ENCODE results near the gene GNPTAB.
"Not testable (repeated sequence)": the region's sequence is repeated elsewhere in the genome, so short reads cannot be mapped to it uniquely, and the experiment has no call there.

GNPTAB gene

GRCh38 chr12:101850199-101850598, 19.4 kb upstream of the GNPTAB start:
- no peak for DNase-seq

GRCh38 chr12:101847325-101847724, 16.6 kb upstream of the GNPTAB start:
- no peak for DNase-seq

DNA sequence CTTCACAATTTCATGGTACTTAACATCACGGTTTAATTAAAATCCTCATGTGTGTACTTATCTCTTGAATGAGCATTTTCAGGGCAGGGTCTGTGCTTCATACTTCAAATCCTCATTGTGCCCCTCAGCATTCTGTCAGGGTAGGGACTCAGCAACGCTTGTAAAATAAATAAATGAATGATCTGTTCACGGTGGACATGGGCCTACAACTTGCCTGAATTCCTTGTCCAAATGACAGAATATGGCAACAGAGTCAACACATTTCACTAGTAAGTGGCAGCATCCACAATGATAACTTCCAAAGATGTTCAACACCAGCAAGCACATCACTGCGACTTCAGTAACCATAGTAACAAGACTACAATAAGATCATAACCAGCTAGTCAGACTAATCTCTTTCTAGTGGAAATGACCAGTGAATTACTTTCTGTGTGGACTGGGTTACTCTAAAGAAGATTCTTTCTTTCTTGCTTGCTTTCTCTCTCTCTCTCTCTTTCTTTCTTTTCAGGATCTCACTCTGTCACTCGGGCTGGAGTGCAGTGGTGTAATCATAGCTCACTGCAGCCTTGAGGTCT, 14.5 kb upstream of the GNPTAB start:
- DNase-seq, result no peak

GRCh38 chr12:101841069-101841468, 10.3 kb upstream of the GNPTAB start:
- DNase-seq, result no peak

DNA sequence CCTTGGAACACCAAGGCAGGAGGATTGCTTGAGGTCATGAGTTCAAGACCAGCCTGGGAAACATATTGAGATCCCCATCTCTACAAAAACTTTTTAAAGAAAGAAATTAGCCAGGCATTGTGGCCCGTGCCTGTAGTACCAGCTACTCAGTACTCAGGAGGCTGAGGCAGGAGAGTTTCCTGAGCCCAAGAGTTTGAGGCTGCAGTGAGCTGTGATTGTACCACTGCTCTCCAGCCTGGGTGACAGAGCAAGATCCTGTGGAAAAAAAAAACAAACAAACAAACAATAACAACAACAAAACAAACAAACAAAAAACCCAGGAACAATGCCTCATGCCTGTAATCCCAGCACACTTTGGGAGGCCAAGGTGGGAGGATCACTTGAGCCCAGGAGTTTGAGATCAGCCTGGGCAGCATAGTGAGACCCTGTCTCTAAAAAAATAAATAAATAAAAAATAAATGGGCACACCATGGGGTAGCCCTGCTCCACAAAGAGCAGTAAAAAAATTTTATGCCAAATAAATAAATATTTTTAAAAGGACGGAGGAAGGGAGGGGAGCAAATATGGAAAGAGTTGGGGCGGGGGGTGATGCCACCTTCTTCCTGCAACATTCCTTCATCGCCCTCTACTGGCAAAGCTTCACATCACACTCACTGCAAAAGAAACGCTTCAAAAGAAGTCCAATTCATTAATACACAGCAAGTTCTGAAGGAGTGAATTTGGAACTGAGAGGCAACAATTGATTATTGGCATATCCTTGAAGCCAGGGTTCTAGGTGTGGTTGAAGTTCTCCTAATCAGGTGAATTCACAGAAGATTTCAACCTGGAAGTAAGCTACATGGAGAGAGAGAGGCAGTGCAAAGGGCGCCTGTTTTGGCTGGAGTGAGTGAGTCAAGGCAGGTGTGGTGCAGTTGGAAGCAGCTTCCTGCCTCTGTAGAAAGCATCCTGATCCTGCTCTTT, 8.8 kb upstream of the GNPTAB start:
- DNase-seq, result no peak

GRCh38 chr12:101838628-101839323, 8.0 kb upstream of the GNPTAB start:
- DNase-seq, result no peak

DNA sequence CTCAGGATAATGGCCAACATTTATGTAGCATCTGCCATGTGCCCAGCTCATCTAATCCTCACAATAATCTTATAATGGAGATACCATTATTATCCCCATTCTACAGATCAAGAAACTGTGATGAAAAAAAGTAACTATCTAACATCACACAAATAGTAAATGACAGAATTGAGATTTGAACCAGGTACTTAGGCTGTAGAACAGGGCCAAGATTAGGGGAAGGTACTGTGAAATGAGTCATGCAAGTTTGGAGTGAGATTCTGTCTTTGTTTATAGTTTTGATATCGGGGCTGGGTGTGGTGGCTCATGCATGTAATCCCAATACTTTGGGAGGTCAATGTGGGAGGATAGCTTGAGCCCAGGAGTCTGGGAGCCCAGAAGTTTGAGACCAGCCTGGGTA, 1.3 kb upstream of the GNPTAB start:
- no peak for DNase-seq

DNA sequence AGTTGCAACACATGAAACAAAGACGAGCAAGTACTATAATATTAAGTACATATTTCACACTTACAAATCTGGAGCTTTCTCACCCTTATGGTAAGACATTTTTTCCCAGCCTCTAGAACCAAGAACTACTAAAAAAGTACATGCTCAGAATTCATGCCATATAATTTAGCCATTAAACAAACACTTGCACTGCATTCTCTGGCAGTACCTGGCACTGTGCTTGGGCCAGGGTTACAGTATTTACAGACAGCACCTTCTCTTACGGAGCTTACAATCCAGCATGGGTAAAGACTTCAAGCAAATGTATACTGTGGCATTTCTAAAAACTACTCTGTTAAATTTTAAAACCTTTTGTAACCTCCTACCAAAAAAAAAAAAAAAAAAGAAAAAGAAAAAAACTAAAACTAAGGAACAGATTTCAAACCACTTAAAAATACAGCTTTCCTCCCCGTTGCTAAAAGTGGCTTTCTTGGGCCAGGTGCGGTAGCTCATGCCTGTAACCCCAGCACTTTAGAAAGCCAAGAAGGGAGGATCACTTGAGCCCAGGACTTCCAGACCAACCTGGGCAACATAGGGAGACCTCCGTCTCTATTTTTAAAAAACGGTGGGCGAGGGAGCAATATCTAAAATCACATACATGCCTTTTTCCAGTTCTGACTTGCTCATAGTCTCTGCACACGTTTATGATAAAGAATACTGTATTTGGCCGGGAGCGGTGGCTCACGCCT, 956 bp downstream of the GNPTAB start:
- DNase-seq, result no peak

GRCh38 chr12:101828463-101829196, 2.1 kb downstream of the GNPTAB start:
- DNase-seq, result no peak

DNA sequence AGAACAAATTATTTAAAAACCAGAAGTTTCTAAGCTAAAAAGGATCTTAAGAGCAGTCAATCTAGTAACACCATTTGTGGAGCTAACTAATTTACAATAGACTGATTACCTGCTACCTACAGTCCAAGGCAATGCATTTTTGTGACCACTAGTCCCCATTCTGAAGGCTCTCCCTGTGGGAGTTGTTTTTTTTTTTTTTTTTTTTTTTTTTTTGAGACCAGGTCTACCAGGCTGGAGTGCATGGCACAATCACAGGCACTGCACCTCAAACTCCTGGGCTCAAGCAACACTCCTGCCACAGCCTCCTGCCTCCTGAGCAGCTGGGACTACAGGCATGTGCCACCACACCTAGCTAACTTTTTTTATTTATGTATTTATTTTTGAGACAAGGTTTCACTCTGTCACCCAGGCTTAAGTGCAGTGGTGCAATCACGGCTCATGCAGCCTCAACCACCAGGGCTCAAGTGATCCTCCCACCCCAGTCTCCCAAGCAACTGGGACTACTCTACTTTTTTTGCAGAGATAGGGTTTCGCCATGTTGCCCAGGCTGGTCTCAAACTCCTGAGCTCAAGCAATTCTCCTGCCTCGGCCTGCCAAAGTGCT, 3.9 kb downstream of the GNPTAB start:
- DNase-seq, result no peak

GRCh38 chr12:101824831-101825230, 5.9 kb downstream of the GNPTAB start:
- no peak for DNase-seq

DNA sequence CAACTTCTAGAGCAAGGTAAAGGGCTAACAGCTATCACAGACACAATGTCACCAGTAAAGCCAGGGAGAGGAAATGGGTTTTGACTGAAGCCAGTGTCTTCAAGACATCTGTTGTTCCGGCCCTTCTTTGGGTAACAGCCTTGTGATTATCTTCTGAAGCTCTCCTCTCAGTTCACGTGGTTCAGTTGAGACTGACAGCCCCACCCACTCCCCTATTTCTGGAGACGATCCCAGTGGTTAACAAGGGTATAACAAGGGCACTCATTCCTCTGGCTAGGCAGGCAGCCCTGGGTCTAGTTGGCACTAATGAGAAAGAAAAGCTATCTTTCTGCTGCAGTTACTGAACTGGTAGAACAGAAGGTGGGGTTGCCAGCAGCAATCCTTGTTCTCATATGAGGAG, 6.9 kb downstream of the GNPTAB start:
- DNase-seq, result no peak

DNA sequence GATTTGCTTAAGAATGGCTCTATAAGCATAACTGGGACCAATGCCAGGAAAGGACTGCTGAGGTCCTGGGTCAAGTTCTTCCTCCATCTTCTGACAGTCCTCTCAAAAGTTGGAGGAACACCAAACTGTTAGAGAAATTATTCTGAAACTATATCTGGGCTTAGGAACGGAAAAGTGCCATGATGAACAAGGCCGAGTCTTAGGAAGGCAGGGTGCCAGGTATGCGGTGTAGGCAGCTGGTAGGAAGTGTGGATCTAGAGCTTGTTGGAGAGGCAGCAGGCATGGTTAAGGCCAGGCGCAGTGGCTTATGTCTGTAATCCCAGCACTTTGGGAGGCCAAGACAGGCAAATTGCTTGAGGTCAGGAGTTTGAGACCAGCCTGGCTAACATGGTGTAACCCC, 7.7 kb downstream of the GNPTAB start:
- DNase-seq, result no peak

DNA sequence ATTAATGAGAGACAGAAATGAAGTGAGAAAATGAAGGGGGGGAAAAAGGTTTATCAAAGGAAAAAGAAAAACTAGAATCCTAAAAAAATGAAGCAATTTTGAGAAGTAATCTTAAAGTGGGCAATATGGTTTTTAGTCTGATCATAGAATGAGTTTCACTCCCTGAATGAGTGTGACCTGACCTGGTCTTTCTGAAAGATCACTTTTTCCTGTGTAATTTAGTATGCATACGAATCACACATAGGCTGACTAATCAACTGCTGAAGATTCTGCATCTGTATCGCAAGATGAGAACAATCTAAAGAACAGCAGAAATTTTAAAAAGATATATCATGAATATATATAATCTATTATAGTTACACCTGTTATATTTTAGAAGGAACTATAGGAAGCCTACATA, 11.3 kb downstream of the GNPTAB start:
- DNase-seq, result no peak

- DNase-seq, result not testable (repeated sequence)
Observed at GRCh38 chr12:101818689-101819088, 12.1 kb downstream of the GNPTAB start.

- DNase-seq, result no peak
Observed at GRCh38 chr12:101813117-101813516, 17.6 kb downstream of the GNPTAB start.

DNA sequence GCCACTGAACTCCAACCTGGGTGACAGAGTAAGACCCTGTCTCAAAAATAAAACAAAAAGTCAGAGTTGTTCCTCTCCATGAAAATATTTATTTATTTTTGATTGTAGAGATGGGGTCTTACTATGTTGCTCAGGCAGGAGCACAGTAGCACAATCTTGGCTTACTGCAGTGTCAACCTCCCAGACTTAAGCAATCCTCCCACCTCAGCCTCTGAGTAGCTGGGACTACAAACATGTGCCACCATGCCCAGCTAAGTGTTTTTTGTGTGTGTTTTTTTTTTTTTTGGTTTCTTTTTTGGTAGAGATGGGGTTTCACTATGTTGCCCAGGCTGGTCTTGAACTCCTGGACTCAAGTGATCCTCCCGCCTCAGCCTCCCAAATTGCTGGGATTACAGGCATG, 18.0 kb downstream of the GNPTAB start:
- DNase-seq, result not testable (repeated sequence)

DNA sequence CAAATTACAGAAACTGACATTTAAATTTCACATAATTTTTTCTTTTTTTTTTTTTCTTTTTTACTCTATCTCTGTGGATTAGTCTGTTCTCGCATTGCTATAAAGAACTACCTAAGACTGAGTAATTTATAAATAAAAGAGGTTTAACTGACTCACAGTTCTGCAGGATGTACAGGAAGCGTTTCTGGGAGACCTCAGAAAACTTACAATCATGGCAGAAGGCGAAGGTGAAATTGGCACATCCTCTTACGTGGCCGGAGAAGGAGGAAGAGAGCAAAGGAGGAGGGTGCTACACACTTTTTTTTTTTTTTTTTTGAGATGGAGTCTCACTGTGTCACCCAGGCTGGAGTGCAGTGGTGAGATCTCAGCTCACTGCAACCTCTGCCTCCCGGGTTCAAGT, 19.4 kb downstream of the GNPTAB start:
- DNase-seq, result not testable (repeated sequence)

GRCh38 chr12:101809208-101809607, 21.6 kb downstream of the GNPTAB start:
- no peak for DNase-seq

DNA sequence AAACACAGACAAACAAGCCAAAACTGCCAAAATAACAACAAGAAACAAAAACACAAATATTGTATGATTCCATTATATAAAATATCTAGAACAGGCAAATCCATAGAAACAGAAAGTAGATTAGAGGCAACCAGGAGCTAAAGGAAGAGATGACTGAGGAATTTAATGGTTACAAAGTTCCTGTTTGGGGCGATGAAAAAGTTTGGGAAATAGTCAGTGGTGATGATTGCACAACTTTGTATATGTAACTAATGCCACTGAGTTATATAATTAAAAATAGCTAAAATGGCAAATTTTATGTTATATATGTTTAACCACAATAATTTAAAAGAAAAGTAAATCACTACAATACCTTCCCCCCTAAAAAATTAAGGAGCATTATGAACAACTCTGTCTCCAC, 24.5 kb downstream of the GNPTAB start:
- DNase-seq, result no peak

GRCh38 chr12:101804409-101804808, 26.4 kb downstream of the GNPTAB start:
- DNase-seq, result no peak

GRCh38 chr12:101803978-101804377, 26.8 kb downstream of the GNPTAB start:
- no peak for DNase-seq
